GM12873 (cell line): ENCODE data around the gene QARS1.

Source experiments
- TF ChIP-seq, protein P1 (sequence below): IDR thresholded peaks from 2 replicates; pipeline ENCODE4 v1.5.1; 2012; ENCODE audit warnings: low read depth, mild to moderate bottlenecking, moderate library complexity, low read length, control low read depth; ENCODE audit not compliant: insufficient read depth; ENCODE audit errors: missing control alignments

The QARS1 gene

GRCh38 chr3:49119439-49119838, 14.9 kb upstream of the QARS1 start:
- TF ChIP-seq, protein P1, sequence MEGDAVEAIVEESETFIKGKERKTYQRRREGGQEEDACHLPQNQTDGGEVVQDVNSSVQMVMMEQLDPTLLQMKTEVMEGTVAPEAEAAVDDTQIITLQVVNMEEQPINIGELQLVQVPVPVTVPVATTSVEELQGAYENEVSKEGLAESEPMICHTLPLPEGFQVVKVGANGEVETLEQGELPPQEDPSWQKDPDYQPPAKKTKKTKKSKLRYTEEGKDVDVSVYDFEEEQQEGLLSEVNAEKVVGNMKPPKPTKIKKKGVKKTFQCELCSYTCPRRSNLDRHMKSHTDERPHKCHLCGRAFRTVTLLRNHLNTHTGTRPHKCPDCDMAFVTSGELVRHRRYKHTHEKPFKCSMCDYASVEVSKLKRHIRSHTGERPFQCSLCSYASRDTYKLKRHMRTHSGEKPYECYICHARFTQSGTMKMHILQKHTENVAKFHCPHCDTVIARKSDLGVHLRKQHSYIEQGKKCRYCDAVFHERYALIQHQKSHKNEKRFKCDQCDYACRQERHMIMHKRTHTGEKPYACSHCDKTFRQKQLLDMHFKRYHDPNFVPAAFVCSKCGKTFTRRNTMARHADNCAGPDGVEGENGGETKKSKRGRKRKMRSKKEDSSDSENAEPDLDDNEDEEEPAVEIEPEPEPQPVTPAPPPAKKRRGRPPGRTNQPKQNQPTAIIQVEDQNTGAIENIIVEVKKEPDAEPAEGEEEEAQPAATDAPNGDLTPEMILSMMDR, result no peak

GRCh38 chr3:49119036-49119435, 14.5 kb upstream of the QARS1 start:
- TF ChIP-seq, protein P1, result no peak

GRCh38 chr3:49112262-49112661, 7.7 kb upstream of the QARS1 start:
- TF ChIP-seq, protein P1, result no peak

DNA sequence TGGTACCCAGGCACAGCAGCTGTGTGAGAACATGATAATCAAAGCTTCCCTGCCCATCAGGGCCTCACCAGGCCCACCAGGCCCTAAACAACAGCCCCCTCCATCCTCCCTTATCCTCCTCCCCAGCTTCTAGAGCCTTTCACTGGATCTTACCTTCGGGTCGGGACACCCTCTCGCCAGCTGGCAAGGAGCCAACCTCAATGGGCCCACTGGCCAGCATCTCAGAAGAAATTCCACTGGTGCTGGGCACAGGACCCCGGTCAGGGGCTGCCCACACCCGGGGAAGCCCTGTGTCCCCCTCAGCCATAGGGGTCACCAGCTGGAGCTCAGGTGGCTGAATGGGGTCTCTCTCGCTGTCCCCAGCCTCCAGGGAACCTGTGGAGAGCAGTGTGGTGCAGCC, 6.8 kb upstream of the QARS1 start:
- TF ChIP-seq, protein P1, result no peak

GRCh38 chr3:49110780-49111179, 6.2 kb upstream of the QARS1 start:
- TF ChIP-seq, protein P1, result no peak

DNA sequence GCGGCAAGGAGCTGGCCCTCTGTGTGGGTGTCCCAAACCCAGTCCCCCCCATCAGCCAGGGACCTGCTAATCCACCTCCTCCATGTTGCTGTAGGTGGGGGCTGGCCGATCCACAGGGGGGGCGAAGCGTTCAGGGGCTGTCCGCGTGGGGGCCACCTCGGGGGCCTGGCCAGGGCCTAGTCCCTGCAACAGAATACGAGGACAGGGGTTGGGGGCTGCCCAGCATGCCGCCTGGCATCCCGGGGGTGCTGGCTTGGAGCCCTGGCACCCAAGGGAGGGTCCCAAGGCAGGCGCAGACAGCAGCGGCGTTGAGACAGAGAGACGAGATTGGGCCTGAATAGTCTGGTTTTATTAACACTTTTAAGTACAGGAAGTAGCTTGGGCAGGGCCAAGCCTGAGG, 3.8 kb upstream of the QARS1 start:
- TF ChIP-seq, protein P1, result no peak

DNA sequence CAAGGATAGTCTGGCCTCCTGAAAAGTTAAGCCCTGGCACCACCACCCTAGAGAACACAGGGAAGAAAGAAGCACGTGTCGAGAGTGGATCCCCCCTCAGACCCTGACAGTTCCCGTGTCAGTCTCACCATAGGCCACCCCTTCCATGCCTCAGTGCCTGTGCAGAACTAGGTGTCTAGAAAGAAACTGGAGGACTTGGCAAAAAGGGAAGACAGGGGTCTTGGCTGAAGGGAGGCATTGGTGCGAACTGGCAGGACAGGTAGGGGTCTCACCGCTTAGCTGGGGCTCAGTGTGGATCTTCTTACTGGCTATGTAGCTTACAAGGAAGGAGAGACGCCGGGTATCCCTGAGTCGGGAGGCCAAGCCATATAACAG, 518 bp downstream of the QARS1 start:
- TF ChIP-seq, protein P1, result no peak

GRCh38 chr3:49100046-49100615, 4.4 kb downstream of the QARS1 start:
- TF ChIP-seq, protein P1, result no peak
